HL-60/S4 treated with phorbol 12-myristate 13-acetate at 8.2 ng/mL for 4 days and 3 days (cell line): ENCODE results near the gene PYGM.

ENCODE experiments used
- in situ Hi-C: fragments of 300-500 bp; cut with MboI; formaldehyde crosslinking; loops from 2 replicates; pipeline ENCODE4 v1.15.0; 2022; ENCODE audit warnings: low sequenced_read_pairs

PYGM gene

GRCh38 chr11:64754124-64754918 is 5.5 kb downstream of the PYGM start:
- in situ Hi-C loops, result no loop called here

- in situ Hi-C loops, result no loop called here
Observed at GRCh38 chr11:64753380-64754123, 6.2 kb downstream of the PYGM start.

GRCh38 chr11:64753019-64753379 is 6.8 kb downstream of the PYGM start:
- in situ Hi-C loops, result no loop called here

- in situ Hi-C loops, result no loop called here
Observed at GRCh38 chr11:64752175-64752970, 7.4 kb downstream of the PYGM start.

GRCh38 chr11:64751580-64751979 is 8.2 kb downstream of the PYGM start:
- in situ Hi-C loops, result no loop called here

- in situ Hi-C loops, result no loop called here
Observed at GRCh38 chr11:64751136-64751535, 8.6 kb downstream of the PYGM start.

- in situ Hi-C loops, result no loop called here
Observed at GRCh38 chr11:64750361-64751054, 9.3 kb downstream of the PYGM start.

GRCh38 chr11:64747961-64748665 is 11.7 kb downstream of the PYGM start:
- in situ Hi-C loops, result no loop called here

GRCh38 chr11:64746486-64746885 is 13.3 kb downstream of the PYGM start:
- in situ Hi-C loops, result no loop called here

DNA sequence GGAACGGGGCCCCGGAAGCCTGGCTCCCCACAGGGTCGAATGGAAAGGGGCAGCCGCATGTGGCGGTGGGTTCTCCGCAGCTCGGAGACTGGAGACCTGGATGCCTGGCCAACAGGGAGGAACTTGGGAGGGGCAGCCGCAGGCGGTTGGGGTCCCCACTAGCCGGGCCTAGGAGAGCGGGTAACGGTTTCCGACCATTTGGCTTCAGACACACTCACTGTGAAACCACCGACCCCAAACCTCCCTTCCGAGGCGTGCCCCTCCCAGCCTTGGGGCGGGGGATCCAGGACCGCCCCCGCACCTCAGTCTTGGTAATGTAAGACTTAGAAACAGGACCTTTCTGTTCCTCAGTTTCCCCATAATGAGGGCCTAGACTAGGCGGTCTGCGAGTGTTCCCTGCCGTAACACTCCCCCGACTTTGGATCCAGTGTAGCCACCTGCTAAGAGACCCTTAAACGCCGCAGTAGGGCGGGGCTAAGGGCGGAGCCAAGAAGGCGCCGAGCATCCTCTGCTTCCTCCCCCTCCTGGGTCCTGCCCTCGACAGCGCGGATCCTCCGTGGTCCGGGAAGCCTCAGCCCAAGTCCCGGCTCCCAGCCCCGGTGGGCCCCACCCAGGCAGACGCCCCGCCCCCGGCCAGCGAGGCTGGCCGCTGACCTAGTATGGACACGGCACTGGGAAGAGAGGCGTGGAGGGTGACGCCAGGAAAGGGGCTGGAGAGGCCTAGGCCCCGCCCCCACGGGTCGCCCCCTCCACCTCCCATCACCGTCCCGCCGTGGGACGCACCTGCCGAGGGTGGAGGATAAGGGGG is 14.0 kb downstream of the PYGM start:
- in situ Hi-C loops, result no loop called here

DNA sequence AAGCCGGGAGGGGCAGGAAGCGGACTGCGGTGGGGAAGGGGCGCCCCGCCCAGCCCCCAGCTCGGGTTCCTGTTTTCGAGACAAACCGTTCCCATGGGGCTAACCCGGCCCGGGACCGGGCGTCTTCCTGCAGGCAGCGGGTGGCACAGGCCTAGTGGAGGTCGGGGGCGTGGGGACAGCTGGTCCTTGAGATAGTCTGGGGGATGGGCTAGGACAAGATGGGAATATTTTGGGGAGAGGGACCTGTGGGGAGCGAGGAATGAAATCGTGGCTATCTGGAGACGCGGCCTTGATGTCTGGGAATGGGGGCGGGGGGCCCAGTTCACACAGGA is 14.6 kb downstream of the PYGM start:
- in situ Hi-C loops, result no loop called here

- in situ Hi-C loops, result no loop called here
Observed at GRCh38 chr11:64744544-64745188, 15.1 kb downstream of the PYGM start.

GRCh38 chr11:64743591-64744543 is 15.9 kb downstream of the PYGM start, which contains the start of gene RASGRP2:
Gene RASGRP2, minus strand, starts transcription at chr11:64744142. Its CDS starts 1,276 bp downstream, at chr11:64742866.
- in situ Hi-C loops, result no loop called here

DNA sequence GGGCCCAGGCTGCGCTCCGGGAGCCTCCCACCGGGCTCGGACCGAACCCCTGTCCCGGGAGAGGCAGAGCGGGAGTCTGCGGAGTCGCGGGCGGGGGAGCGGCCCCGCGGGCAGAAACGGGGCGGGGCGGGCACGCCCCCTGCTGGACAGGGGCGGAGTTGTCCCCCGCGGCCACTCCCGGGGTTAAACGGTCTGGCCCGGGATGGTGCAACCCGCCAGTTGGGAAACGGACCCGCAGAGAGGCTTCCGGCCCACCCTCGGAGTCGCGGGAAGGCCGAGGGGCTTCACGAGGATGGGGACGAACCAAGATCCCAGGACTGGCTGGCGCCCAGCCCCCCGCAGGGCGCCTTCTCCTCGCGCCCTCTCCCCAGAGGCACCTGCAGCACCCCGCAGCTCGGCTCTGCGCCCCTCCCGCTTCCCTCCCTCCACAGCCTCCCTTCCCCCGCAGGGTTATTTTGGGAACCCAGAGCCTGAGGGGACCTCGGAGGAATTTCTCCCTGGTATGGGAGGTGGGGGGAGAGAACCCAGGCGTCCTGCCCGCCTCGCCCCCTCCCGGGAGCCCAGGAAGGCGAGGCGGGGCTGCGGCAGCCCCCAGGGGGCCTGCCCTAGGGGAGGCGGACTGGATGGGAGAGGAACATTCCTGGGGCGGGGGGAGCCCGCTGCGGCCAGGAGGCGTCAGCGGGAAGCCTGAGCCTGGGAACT is 16.7 kb downstream of the PYGM start:
- in situ Hi-C loops, result no loop called here

- in situ Hi-C loops, result no loop called here
Observed at GRCh38 chr11:64742087-64742888, 17.5 kb downstream of the PYGM start.

DNA sequence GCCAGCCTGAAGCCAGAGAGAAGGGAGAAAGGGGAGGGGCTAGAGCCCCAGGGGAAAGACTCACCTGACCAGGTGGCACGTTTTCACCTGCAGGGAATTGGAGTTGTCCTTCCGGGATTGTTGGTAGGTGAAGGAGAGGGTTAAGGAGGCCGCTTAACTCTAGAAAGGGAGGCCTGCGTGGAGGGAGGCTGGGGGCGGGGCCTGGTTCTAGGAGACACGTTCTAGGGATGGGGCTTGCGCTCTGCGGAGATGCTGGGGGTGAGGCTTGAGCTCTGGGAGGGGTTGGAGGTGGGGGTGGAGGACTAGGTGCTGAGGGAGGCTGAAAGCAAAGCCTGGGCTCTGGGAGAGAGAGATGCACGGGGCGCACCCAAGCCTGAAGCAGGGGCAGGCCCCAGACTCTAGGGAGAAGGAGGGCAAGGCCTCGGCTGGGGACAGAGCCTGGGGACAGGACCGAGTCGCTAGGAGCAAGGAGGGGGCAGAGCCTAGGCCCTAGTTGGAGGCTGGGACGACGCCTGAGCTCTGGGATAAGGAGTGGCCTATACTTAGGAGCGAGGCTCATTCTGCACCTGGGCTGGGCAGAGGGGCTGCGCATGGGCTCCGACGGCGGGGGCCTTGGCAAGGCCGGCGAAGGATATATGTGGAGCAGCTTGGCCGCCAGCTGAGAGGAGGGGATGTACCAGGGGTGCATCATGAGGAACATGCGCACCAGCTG is 18.2 kb downstream of the PYGM start:
- in situ Hi-C loops, result no loop called here
